HG02970 (cell line): ENCODE results near the gene IGSF1.
"Not testable (repeated sequence)": the region's sequence is repeated elsewhere in the genome, so short reads cannot be mapped to it uniquely, and the experiment has no call there.

ENCODE experiments used
- ATAC-seq: cut with Tn5 transposase; IDR thresholded peaks from one replicate; pipeline ENCODE4 v1.9.1; 2021; ENCODE audit warnings: mild to moderate bottlenecking, moderate library complexity, moderate number of reproducible peaks; ENCODE audit not compliant: unreplicated experiment, low FRiP score

Gene IGSF1

GRCh38 chrX:131277543-131278136 is 11.5 kb downstream of the IGSF1 start:
- ATAC-seq, result no peak

GRCh38 chrX:131273011-131273410 is 16.1 kb downstream of the IGSF1 start:
- no peak for ATAC-seq

GRCh38 chrX:131271826-131272225 is 17.3 kb downstream of the IGSF1 start:
- ATAC-seq, result no peak

GRCh38 chrX:131271274-131271673 is 17.8 kb downstream of the IGSF1 start:
- ATAC-seq, result no peak

- no peak for ATAC-seq
Measured at GRCh38 chrX:131270080-131270479, 19.0 kb downstream of the IGSF1 start.

- no peak for ATAC-seq
Measured at GRCh38 chrX:131264665-131265064, 24.4 kb downstream of the IGSF1 start.

GRCh38 chrX:131264053-131264452 is 25.1 kb downstream of the IGSF1 start:
- no peak for ATAC-seq

- ATAC-seq, result no peak
Measured at GRCh38 chrX:131262738-131263679, 26.1 kb downstream of the IGSF1 start.

- ATAC-seq, result no peak
Measured at GRCh38 chrX:131262200-131262599, 26.9 kb downstream of the IGSF1 start.

GRCh38 chrX:131257367-131257766 is 31.7 kb downstream of the IGSF1 start:
- ATAC-seq, result no peak

- ATAC-seq, result not testable (repeated sequence)
Measured at GRCh38 chrX:131250984-131251738, 37.9 kb downstream of the IGSF1 start.

- ATAC-seq, result no peak
Measured at GRCh38 chrX:131239057-131239456, 50.0 kb downstream of the IGSF1 start.

GRCh38 chrX:131237363-131237762 is 51.7 kb downstream of the IGSF1 start:
- ATAC-seq, result no peak

GRCh38 chrX:131235768-131236545 is 53.1 kb downstream of the IGSF1 start:
- no peak for ATAC-seq

- no peak for ATAC-seq
Measured at GRCh38 chrX:131227608-131228007, 61.5 kb downstream of the IGSF1 start.

GRCh38 chrX:131226591-131226990 is 62.5 kb downstream of the IGSF1 start:
- ATAC-seq, result no peak

GRCh38 chrX:131225078-131225477 is 64.0 kb downstream of the IGSF1 start:
- ATAC-seq, result no peak
